HG03025 (cell line): Measurements from ENCODE around the gene HES7.

Experiments
- ATAC-seq: cut with Tn5 transposase; IDR thresholded peaks from one replicate; pipeline ENCODE4 v1.9.1; 2021; ENCODE audit warnings: mild to moderate bottlenecking, moderate library complexity; ENCODE audit not compliant: unreplicated experiment, low FRiP score

Gene HES7

DNA sequence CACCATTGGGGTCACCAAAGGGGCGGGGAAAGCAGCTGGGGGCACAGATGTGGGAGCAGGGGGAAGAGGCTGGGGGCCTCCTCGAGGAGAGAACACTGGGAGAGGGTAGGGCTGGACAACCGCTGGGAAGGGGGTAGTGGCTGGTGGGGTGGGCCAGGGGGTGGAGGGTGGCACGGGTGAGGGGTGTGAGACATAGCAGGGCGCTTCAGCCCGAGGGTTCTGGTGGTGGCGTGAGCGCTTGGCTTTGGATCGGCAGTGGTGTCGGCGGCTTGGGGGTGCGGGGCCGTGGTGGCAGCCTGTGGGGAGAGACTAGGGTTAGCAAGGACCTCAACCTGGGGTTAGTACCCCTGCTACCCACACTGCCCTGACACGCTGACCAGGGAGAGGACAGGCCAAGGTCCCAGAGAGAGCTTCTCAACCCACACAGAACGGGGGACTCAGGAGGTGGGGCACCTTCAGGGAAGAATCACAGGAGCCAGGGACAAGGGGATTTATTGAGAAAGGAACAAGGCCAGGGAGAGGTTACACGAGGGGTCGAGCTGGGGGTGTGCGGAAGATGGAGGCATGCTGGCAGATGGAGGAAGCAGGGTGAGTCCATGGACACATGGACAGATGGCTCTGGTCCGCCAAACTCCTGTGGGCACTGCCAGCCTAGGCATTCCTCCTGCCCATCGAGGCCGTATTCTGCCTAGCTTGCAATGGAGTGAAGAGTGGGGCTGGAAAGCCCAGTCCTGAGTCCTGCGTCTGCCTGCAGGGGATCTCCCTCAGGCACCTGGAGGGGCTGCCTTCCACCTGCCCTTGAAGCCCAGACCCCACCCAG lies 19.9 kb upstream of the HES7 start:
- no peak for ATAC-seq

DNA sequence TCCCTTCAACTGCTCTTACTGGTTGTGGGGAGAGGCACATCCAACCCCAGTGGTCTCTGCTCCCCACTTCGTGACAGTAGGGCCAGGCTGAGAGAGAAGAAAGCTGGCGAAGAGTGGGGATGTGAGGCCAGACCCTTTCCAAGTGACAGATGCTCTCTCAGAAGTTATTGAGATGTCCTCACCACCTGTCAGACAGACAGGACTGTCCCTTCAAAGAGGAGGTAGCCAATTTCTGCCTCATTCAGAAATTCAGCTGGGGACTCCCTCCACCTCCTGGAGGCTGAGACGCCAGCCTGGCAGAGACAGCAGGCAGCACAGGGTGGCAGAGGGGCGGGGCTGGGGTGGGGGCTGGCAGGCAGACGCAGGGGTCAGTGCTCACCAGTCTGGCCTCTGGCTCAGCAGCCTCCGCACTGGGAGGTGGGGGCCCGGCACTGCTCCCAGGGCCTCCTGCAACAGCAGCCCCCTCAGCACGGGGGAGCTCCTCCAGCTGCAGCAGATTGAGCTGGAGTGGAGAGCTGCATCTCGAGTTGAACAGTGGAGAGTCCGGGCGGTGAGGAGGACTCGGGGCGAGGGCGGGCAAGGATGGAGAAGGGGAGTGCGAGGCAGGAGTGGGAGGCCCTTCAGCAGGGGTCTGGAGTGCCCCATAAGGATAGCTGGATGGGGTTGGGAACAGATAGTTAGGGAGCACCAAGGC lies 19.1 kb upstream of the HES7 start:
- no peak for ATAC-seq

DNA sequence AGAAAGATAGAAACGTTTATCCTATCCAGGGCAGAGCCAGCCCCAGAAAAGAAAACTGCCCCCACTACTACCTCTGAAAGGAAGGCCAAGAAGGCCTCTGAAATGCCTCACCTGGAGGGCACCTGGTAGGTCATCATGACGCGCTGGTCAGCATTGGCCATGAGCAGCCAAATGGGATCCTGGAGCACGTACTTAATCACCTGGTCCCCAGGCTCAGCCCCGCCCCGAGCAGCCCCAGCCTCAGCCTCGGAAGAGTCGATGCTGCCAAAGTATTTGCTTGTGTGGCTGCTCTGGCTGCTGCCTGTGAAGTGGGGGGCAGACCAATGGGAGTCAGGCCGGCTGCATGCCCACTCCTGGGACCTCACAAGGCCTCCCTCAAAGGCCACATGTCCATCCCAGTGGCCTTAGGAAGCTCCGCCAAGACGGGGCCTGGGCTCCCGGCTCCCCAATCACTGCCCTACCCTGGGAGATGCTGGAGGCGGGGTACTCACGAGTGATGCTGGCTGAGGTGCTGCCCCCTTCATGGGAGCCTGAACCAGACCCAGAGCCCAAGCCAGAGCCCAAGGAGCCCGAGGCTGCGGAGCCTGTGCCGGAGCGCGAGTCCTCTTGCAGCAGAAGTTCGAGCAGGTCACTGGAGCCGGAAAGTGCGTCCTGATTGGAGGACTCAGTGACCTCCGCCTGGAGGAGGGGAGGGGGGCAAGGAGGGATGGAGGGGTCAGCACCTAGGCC lies 18.4 kb upstream of the HES7 start:
- ATAC-seq, result no peak

DNA sequence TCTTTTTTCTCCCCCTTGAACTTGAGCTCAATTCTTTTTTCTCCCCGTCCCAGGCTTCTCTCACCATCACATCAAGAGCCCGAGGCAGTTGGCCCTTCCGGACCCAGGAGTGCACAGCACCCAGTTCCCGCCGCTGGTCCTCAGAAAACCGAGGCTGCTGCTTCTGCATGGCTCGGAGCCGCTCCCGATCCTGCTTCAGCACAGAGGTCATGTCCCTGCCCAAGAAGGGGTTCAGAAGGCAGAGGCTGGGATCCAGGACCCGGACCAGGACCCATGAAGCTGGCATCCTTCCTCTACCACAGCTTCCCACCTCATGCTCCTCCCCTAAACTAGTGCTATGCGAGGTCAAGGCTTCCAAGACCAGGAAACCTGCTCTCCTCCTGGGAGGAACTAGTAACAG lies 17.8 kb upstream of the HES7 start:
- ATAC-seq, result no peak

- ATAC-seq, result no peak
Measured at GRCh38 chr17:8141045-8141444, 17.1 kb upstream of the HES7 start.

GRCh38 chr17:8140065-8141029 lies 16.4 kb upstream of the HES7 start:
- ATAC-seq, result no peak

GRCh38 chr17:8138672-8139371 lies 14.9 kb upstream of the HES7 start:
- peak; percentile 81 for ATAC-seq

- ATAC-seq, result no peak
Measured at GRCh38 chr17:8138374-8138671, 14.4 kb upstream of the HES7 start.

- ATAC-seq, result no peak
Measured at GRCh38 chr17:8137645-8138373, 13.9 kb upstream of the HES7 start.

DNA sequence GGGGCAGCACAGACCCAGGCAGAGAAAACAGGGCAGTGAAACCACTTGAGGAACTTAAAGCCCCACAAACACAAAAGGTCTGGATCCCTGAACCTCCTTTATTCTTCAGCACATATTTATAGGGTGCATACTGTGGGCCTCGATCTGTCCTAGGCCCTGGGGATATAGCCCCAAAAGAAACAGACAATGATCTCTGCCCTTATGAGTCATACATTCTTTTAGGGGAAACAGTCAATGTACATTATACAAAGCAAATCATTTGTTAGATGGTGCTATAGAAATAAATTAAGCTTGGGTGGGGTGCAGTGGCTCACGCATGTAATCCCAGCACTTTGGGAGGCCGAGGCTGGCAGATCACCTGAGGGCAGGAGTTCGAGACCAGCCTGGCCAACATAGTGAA lies 10.0 kb upstream of the HES7 start:
- ATAC-seq, result no peak

- no peak for ATAC-seq
Measured at GRCh38 chr17:8133399-8133798, 9.5 kb upstream of the HES7 start.

GRCh38 chr17:8131844-8132441 lies 8.0 kb upstream of the HES7 start:
- no peak for ATAC-seq

- ATAC-seq, result no peak
Measured at GRCh38 chr17:8128125-8128784, 4.3 kb upstream of the HES7 start.

DNA sequence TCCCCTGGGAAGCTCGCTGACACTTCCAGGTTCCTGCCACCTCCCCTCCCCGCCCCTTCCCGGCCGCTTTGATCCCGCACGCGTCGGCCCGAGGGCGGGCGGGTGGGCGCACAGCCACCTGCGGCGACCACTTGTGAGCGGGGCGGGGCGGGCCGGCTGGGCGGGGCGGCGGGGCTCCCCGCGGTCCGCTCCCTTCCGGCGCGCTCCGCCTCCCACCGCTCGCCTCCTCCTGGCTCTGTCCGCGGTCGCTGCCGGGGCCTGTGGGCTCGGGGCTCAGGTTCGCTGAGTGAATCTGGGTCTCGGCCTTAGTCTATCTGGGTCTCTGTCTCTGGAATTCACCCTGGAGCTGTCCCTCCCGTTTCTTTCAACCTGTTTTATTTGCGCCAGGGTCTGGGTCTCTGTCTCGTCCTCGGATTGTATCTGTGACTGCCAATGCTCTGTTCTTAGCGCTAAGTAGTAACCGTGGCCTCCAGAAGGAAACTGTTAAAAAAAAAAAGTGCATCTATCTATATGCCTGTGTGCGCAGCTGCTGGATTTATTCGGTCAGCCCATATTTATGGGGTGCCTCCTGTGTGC lies 2.7 kb upstream of the HES7 start:
- no peak for ATAC-seq

- no peak for ATAC-seq
Measured at GRCh38 chr17:8125947-8126490, 2.1 kb upstream of the HES7 start.

- no peak for ATAC-seq
Measured at GRCh38 chr17:8125154-8125946, 1.4 kb upstream of the HES7 start.
